GM12874 (cell line): ENCODE results near the gene SOX2.

Experiments used
- CTCF ChIP-seq: IDR thresholded peaks from 2 replicates; pipeline ENCODE4 v1.5.1; 2011; ENCODE audit warnings: low read depth, mild to moderate bottlenecking, control low read depth, low read length, moderate library complexity; ENCODE audit not compliant: insufficient read depth

Gene SOX2

GRCh38 chr3:181709537-181710279 is 2.0 kb upstream of the SOX2 start:
- peak; percentile 46; the same call in 1 of the 2 replicates for TF ChIP-seq CTCF

- TF ChIP-seq CTCF, result no peak
These were observed 1.1 kb upstream of the SOX2 start for GRCh38 chr3:181710345-181711291.

GRCh38 chr3:181712226-181712552 is 464 bp downstream of the SOX2 start:
- no peak for TF ChIP-seq CTCF

- no peak for TF ChIP-seq CTCF
These were observed 991 bp downstream of the SOX2 start for GRCh38 chr3:181712553-181713279.

- TF ChIP-seq CTCF, result no peak
These were observed 1.5 kb downstream of the SOX2 start for GRCh38 chr3:181713280-181713647.

- no peak for TF ChIP-seq CTCF
These were observed 2.2 kb downstream of the SOX2 start for GRCh38 chr3:181713676-181714612.
